Fibroblast of lung (primary cell): ENCODE results near the gene PSMD8.
"Not testable (repeated sequence)": the region's sequence is repeated elsewhere in the genome, so short reads cannot be mapped to it uniquely, and the experiment has no call there.

Experiments
- EZH2 ChIP-seq: IDR thresholded peaks from 2 replicates; pipeline ENCODE4 v1.5.1; 2012; ENCODE audit warnings: low read length, control low read depth, mild to moderate bottlenecking; ENCODE audit errors: missing control alignments
- TF ChIP-seq, protein P1 (sequence below), 2 donors: IDR thresholded peaks in 1 of 2; conservative IDR thresholded peaks in 1 of 2; 1 replicate in 1 of 2; 2 replicates in 1 of 2; pipeline ENCODE4 v1.5.1; 2011 to 2012; ENCODE audit warnings: low read length in 2 of 2, control low read depth in 1 of 2, inconsistent platforms in 1 of 2, low read depth in 1 of 2, mild to moderate bottlenecking in 1 of 2

DNA sequence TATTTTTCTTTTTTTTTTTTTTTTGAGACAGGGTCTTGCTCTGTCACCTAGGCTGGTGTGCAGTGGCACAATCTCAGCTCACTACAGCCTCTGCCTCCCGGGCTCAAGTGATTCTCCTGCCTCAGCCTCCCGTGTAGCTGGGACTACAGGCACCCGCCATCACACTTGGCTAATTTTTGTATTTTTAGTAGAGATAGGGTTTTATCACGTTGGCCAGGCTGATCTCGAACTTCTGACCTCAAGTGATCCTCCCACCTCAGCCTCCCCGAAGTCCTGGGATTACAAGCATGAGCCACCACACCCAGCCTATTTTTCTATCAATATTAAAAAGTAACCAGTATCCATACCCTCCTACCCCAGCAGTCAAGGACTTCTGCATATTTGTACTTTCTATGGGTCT, 36.0 kb downstream of the PSMD8 start:
- TF ChIP-seq, protein P1, sequence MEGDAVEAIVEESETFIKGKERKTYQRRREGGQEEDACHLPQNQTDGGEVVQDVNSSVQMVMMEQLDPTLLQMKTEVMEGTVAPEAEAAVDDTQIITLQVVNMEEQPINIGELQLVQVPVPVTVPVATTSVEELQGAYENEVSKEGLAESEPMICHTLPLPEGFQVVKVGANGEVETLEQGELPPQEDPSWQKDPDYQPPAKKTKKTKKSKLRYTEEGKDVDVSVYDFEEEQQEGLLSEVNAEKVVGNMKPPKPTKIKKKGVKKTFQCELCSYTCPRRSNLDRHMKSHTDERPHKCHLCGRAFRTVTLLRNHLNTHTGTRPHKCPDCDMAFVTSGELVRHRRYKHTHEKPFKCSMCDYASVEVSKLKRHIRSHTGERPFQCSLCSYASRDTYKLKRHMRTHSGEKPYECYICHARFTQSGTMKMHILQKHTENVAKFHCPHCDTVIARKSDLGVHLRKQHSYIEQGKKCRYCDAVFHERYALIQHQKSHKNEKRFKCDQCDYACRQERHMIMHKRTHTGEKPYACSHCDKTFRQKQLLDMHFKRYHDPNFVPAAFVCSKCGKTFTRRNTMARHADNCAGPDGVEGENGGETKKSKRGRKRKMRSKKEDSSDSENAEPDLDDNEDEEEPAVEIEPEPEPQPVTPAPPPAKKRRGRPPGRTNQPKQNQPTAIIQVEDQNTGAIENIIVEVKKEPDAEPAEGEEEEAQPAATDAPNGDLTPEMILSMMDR (conservative IDR thresholded peaks at IDR 0.05 in 1 of 2, IDR thresholded peaks at IDR 0.05 in 1 of 2; ENCODE audit: low read depth in 1 of 2, low read length in 2 of 2), result not testable (repeated sequence)
- TF ChIP-seq EZH2, result not testable (repeated sequence)
